ENCODE measurements around the gene PRMT7. TPM values are rescaled to one million over a fixed set of nuclear protein-coding genes. Genes with fewer than 3 reads are reported as not detected.

Gene PRMT7
- total and polyA plus RNA-seq, 4 donors, result 11.0 to 99.2 (median 31.6) TPM

DNA sequence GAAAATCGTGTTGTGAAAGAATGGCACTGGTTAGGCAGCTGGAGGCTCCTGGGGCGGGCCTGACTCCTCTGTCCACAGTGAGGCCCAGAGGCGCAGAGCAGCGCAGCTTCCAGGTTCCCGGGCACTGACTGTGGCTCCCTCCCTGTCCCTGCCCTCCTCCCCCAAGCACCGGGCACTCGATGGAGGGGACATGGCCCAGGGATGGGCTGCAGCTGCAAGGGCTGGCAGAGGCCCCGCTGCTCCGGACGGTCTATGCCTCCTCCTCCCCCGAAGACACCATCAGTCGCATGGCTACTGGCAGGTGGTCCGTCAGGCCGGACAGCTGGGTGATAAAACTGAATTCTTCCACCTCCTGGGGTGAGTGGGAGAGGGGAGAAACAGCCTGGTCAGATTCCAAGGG, 50.1 kb downstream of the PRMT7 start:
- intact Hi-C loops (cut with DNase I), result no loop called here
- ATAC-seq (ENCODE audit: low FRiP score), result no peak
- no peaks in the 10 kb centered on the region for H3K4me1 ChIP-seq (ENCODE audit: control insufficient read depth in 1 of 2, insufficient read depth in 2 of 2, low read length in 2 of 2)
- no peak for DNase-seq
- no peak overlapping the region for H3K27ac ChIP-seq (ENCODE audit: low read depth in 1 of 2, low read length in 2 of 2)
- no peaks in the 10 kb centered on the region for H3K9me3 ChIP-seq (ENCODE audit: control insufficient read depth, low read length)
- no peaks in the 10 kb centered on the region for H3K27me3 ChIP-seq (ENCODE audit: control insufficient read depth in 1 of 2, insufficient read depth in 2 of 2, low read length in 1 of 2)
- H3K36me3 ChIP-seq (ENCODE audit: control insufficient read depth in 1 of 2, insufficient read depth in 2 of 2, low read length in 1 of 2), result peaks cover 0 to 7% of the 10 kb centered on the region in 2 donors
- no peak overlapping the region for H3K4me3 ChIP-seq (ENCODE audit: low read length in 2 of 2)
- 81 to 82% methylated on average over 14 of the region's 14 CpGs for WGBS, 2 donors

DNA sequence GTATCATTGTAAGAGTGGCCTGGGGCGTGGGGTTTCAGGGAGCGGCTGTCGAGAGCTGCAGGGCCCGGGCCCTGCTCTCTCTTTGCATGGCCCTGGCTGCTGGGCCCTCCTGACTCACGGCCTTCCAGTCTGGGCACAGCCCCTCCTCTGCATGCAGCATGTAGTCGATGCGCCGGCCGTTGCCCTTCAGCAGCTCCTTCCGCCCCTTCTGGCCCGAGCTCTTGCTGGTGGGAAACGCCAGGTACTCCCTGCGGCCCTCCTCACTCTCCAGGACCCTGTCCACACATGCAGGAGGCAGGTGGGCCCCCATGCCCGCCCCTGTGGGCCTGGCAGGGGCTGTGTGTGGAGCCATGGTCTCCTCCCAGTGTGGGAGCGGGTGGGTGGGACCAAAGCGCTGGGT, 50.7 kb downstream of the PRMT7 start:
- Histone ChIP-seq H3K4me1 (ENCODE audit: control insufficient read depth in 1 of 2, insufficient read depth in 2 of 2, low read length in 2 of 2) (no peaks in the 10 kb centered on the region), H3K36me3 (ENCODE audit: control insufficient read depth in 1 of 2, insufficient read depth in 2 of 2, low read length in 1 of 2) (peaks cover 0 to 5% of the 10 kb centered on the region in 2 donors), H3K9me3 (ENCODE audit: control insufficient read depth, low read length) (no peaks in the 10 kb centered on the region), H3K4me3 (ENCODE audit: low read length in 2 of 2) (no peak overlapping the region), H3K27ac (ENCODE audit: low read depth in 1 of 2, low read length in 2 of 2) (no peak overlapping the region), H3K27me3 (ENCODE audit: control insufficient read depth in 1 of 2, insufficient read depth in 2 of 2, low read length in 1 of 2) (no peaks in the 10 kb centered on the region)
- WGBS, 2 donors, result 55 to 57% methylated on average over 15 to 16 of the region's 16 CpGs
- ATAC-seq (ENCODE audit: low FRiP score) (no peak), DNase-seq (no peak)
- intact Hi-C loops (cut with DNase I), result no loop called here

DNA sequence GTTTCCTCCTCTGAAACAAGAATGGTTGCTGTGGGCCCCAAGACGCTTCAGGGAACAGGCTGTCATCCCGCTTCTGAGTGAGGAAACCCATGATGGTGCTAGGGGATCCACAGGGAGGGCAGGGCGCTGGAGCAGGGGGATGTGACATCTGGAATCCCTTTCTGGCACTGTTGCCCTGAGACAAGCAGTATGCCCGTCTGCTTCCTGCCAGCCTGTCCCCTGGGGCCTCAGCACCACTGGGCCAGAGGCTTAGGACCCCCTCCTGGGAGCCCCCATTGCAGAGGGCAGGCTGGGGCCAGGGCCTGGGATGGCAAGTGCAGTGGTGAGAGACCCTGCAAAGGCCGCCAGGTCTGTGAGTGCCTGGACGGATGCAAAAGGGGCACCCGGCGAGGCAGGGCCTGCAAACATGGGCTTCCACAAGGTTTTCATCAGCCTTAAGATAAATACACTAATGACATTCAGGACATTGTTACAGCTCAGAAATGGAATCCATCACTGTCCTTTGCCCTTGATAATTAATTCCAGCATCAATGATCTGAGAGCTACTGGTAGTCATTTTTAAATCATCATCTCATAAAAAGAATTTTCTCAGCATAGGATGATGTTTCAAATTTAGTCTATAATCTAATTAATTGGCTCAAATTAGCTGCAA, 51.6 kb downstream of the PRMT7 start:
- Histone ChIP-seq H3K4me1 (ENCODE audit: control insufficient read depth in 1 of 2, insufficient read depth in 2 of 2, low read length in 2 of 2) (no peaks in the 10 kb centered on the region), H3K27me3 (ENCODE audit: control insufficient read depth in 1 of 2, insufficient read depth in 2 of 2, low read length in 1 of 2) (no peaks in the 10 kb centered on the region), H3K4me3 (ENCODE audit: low read length in 2 of 2) (no peak overlapping the region), H3K27ac (ENCODE audit: low read depth in 1 of 2, low read length in 2 of 2) (no peak overlapping the region), H3K36me3 (ENCODE audit: control insufficient read depth in 1 of 2, insufficient read depth in 2 of 2, low read length in 1 of 2) (peaks cover 0 to 5% of the 10 kb centered on the region in 2 donors), H3K9me3 (ENCODE audit: control insufficient read depth, low read length) (no peaks in the 10 kb centered on the region)
- no peak for DNase-seq
- 49% methylated on average over 8 of the region's 8 CpGs for WGBS, 2 donors
- intact Hi-C loops (cut with DNase I), result no loop called here
- ATAC-seq (ENCODE audit: low FRiP score), result no peak

DNA sequence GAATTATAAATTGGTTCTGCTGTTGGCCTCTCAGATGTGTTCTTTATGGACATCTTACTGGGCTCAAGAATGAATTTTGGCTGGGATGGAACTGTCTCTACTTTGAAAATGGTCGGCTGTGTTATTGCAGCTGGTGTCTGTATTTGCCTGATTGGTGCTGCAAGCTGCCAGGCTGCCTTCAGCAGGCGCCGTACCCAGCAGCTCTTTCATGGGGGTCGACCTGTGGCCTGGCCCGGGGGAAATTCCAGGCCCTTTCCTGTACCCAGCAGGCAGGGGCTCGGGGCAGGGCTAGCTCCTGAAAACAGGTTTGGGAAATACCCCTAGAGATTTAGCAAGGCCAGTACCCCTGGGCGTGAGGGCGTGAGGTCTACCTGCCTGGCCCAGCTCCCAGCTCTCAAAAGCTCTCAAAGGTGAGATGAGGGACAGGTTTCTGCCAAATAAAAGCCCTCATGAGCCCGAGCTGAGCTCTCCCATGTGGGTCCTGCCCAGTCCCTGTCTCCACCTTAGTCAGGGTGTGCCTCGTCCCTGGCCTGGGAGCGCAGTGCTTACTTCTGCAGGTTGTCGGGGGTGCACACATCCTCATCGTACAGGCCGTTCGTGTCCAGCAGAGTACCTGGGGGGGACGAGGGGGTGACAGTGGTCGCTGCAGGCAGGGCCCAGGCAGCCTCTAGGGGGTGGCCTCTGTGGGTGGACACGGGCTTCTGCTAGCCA, 52.3 kb downstream of the PRMT7 start:
- ATAC-seq (ENCODE audit: low FRiP score), result no peak
- Histone ChIP-seq H3K4me3 (ENCODE audit: low read length in 2 of 2) (no peak overlapping the region), H3K36me3 (ENCODE audit: control insufficient read depth in 1 of 2, insufficient read depth in 2 of 2, low read length in 1 of 2) (no peaks in the 10 kb centered on the region), H3K9me3 (ENCODE audit: control insufficient read depth, low read length) (no peaks in the 10 kb centered on the region), H3K27me3 (ENCODE audit: control insufficient read depth in 1 of 2, insufficient read depth in 2 of 2, low read length in 1 of 2) (no peaks in the 10 kb centered on the region), H3K27ac (ENCODE audit: low read depth in 1 of 2, low read length in 2 of 2) (no peak overlapping the region), H3K4me1 (ENCODE audit: control insufficient read depth in 1 of 2, insufficient read depth in 2 of 2, low read length in 2 of 2) (no peaks in the 10 kb centered on the region)
- 65% methylated on average over 18 of the region's 18 CpGs for WGBS, 2 donors
- no peak for DNase-seq
- intact Hi-C loops (cut with DNase I), result no loop called here

DNA sequence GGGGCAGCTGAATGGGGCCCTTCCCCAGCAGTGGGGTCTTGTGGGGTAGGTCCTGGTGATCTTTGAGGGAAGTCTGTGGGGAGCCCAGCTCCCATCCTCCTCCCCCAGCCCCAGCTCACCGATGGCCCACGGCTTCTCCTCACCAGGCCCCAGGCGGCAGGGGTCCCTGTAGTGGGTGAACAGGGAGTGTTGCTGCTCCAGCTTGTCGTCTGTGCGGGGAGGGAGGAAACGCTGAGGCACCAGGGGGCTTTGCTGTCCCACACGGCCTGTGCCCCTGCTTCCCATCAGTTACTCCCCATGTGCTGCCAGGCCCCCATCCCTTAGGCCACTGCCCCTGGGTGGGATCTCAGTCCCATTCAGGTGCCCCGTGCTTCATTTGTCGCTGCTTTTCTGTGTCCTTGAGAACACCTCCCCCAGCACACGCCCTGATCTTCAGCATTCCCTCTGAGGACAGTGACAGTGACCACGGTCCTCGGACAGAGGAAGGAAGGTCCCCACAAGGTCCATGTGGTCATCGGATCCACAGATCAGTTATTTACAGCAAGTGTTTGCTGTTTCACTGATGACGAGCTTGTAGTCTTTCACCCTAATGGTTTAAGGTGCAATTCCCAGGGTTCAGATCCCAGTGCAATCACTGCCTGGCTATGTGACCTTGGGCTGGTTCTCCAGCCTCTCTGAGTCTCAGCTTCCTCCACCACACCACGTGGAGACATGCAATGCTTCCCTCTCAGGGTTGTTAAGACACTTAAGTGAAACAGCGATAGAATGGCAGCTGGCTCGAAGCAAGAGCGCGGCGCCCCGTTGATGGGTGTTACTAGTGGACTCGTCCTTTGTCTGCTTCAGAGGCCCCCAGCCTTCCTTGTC, 53.1 kb downstream of the PRMT7 start:
- 63 to 70% methylated on average over 18 to 22 of the region's 22 CpGs for WGBS, 2 donors
- H3K36me3 ChIP-seq (ENCODE audit: control insufficient read depth in 1 of 2, insufficient read depth in 2 of 2, low read length in 1 of 2), result no peaks in the 10 kb centered on the region
- no peak for DNase-seq
- no peaks in the 10 kb centered on the region for H3K9me3 ChIP-seq (ENCODE audit: control insufficient read depth, low read length)
- no peaks in the 10 kb centered on the region for H3K4me1 ChIP-seq (ENCODE audit: control insufficient read depth in 1 of 2, insufficient read depth in 2 of 2, low read length in 2 of 2)
- no peak for ATAC-seq (ENCODE audit: low FRiP score)
- H3K27me3 ChIP-seq (ENCODE audit: control insufficient read depth in 1 of 2, insufficient read depth in 2 of 2, low read length in 1 of 2), result no peaks in the 10 kb centered on the region
- no peak overlapping the region for H3K4me3 ChIP-seq (ENCODE audit: low read length in 2 of 2)
- H3K27ac ChIP-seq (ENCODE audit: low read depth in 1 of 2, low read length in 2 of 2), result no peak overlapping the region
- intact Hi-C loops (cut with DNase I), result no loop called here

DNA sequence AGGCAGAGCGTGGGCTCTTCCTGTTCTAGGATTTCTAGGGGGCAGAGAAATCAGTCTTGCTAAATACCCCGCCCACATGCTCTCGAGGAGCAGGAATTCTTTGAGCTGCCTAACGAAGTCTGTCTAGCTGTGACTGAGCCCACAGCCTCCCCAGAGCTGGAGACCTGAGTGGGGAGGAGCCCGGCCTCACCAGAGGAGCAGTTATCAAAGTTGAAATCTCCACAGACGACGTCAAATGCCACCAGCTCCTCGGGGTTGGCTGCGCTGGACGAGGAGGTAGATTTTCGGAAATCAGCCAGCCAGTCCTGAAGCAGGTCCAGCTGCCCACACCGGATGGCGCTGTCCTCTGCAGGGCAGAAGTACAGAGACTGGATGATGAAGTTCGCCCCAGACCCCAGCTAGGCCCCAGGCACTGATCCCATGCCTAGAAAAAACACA, 53.8 kb downstream of the PRMT7 start:
- Histone ChIP-seq H3K4me3 (ENCODE audit: low read length in 2 of 2) (no peak overlapping the region), H3K9me3 (ENCODE audit: control insufficient read depth, low read length) (no peaks in the 10 kb centered on the region), H3K27ac (ENCODE audit: low read depth in 1 of 2, low read length in 2 of 2) (no peak overlapping the region), H3K36me3 (ENCODE audit: control insufficient read depth in 1 of 2, insufficient read depth in 2 of 2, low read length in 1 of 2) (no peaks in the 10 kb centered on the region), H3K4me1 (ENCODE audit: control insufficient read depth in 1 of 2, insufficient read depth in 2 of 2, low read length in 2 of 2) (no peaks in the 10 kb centered on the region), H3K27me3 (ENCODE audit: control insufficient read depth in 1 of 2, insufficient read depth in 2 of 2, low read length in 1 of 2) (no peaks in the 10 kb centered on the region)
- ATAC-seq (ENCODE audit: low FRiP score) (no peak), DNase-seq (no peak)
- intact Hi-C loops (cut with DNase I), result no loop called here
- 37 to 42% methylated on average over 14 of the region's 14 CpGs for WGBS, 2 donors

DNA sequence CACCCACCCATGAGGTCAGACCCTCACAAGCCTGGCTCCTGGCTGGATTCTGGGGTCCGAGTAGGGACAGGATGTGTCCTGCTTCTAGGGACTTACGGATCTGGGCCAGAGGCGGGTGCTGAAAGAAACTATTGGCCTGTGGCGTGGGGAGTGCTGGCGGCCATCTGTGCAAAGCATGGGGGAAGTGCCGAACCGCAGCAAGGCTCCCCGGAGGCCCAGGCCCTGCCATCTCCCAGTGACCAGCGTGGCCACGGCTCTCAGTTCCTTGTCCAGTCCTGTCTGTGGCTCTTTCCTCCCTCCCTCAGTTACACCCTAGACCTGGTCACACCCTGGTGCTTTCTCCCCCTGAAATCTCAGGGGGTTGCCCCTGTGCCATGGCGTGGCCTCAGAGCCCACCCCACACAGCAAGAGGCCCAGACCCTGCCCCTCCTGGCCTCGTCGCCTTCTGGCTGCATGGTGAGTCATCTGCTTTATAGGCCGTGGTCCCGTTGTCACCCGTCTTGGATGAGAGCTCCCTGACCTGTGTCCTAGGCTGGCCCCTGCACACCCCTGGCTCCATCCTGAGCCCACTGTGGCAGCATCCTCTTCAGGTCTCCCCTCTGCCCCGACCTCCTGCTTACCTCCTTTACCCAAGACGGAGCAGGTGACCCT, 54.5 kb downstream of the PRMT7 start:
- Histone ChIP-seq H3K4me3 (ENCODE audit: low read length in 2 of 2) (no peak overlapping the region), H3K4me1 (ENCODE audit: control insufficient read depth in 1 of 2, insufficient read depth in 2 of 2, low read length in 2 of 2) (no peaks in the 10 kb centered on the region), H3K27me3 (ENCODE audit: control insufficient read depth in 1 of 2, insufficient read depth in 2 of 2, low read length in 1 of 2) (no peaks in the 10 kb centered on the region), H3K27ac (ENCODE audit: low read depth in 1 of 2, low read length in 2 of 2) (no peak overlapping the region), H3K36me3 (ENCODE audit: control insufficient read depth in 1 of 2, insufficient read depth in 2 of 2, low read length in 1 of 2) (no peaks in the 10 kb centered on the region), H3K9me3 (ENCODE audit: control insufficient read depth, low read length) (no peaks in the 10 kb centered on the region)
- DNase-seq (peak in 1 of 2 donors; percentile 77), ATAC-seq (ENCODE audit: low FRiP score) (no peak)
- WGBS, 2 donors, result 34 to 36% methylated on average over 18 of the region's 18 CpGs
- intact Hi-C loops (cut with DNase I), result no loop called here

DNA sequence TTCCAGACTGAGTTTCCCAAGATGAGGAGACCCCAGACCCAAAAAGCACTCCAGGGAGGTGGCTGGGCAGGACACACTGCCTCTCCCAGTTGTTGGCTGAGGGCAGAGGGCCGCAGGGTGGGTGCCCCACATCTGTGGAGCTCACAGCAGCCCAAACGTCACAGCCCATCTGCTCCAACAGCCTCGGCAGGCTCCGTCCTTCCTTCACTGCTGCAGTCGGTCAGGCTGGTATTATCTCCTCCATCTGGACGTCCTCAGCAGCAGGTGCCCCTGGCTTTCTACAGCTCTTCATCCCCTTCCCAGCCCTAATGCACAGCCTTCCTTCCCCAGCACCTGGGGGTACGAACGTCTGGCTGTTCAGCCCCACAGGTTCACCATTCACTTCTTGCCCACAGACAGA, 55.2 kb downstream of the PRMT7 start:
- H3K4me1 ChIP-seq (ENCODE audit: control insufficient read depth in 1 of 2, insufficient read depth in 2 of 2, low read length in 2 of 2), result no peaks in the 10 kb centered on the region
- H3K4me3 ChIP-seq (ENCODE audit: low read length in 2 of 2), result no peak overlapping the region
- DNase-seq, result no peak
- intact Hi-C loops (cut with DNase I), result no loop called here
- no peaks in the 10 kb centered on the region for H3K27me3 ChIP-seq (ENCODE audit: control insufficient read depth in 1 of 2, insufficient read depth in 2 of 2, low read length in 1 of 2)
- H3K36me3 ChIP-seq (ENCODE audit: control insufficient read depth in 1 of 2, insufficient read depth in 2 of 2, low read length in 1 of 2), result no peaks in the 10 kb centered on the region
- no peak for ATAC-seq (ENCODE audit: low FRiP score)
- 55 to 59% methylated on average over 8 of the region's 8 CpGs for WGBS, 2 donors
- no peaks in the 10 kb centered on the region for H3K9me3 ChIP-seq (ENCODE audit: control insufficient read depth, low read length)
- no peak overlapping the region for H3K27ac ChIP-seq (ENCODE audit: low read depth in 1 of 2, low read length in 2 of 2)
